Loucy (cell line): ENCODE data around the gene KIAA0753.

Source experiments
- H2AFZ ChIP-seq: fragments of 200-600 bp; sonication (generic); 2 replicates; pipeline ENCODE4 v1.6.0; 2016; ENCODE audit warnings: antibody characterized with exemption, mild to moderate bottlenecking, low read length, moderate library complexity
- H3F3A ChIP-seq: fragments of 200-600 bp; 2 replicates; pipeline ENCODE4 v1.6.0; 2016; ENCODE audit warnings: antibody characterized with exemption, low read depth, mild to moderate bottlenecking
- H3K27me3 ChIP-seq: fragments of 200-600 bp; sonication (generic); 2 replicates; pipeline ENCODE4 v1.6.1; 2014; ENCODE audit warnings: low read length, mild to moderate bottlenecking; ENCODE audit not compliant: insufficient read depth, poor library complexity, severe bottlenecking
- H3K36me3 ChIP-seq: fragments of 200-600 bp; sonication (generic); 2 replicates; pipeline ENCODE4 v1.6.1; 2016; ENCODE audit warnings: low read length; ENCODE audit not compliant: insufficient read depth
- H3K4me1 ChIP-seq: fragments of 200-600 bp; sonication (generic); 2 replicates; pipeline ENCODE4 v1.5.1; 2014; ENCODE audit warnings: low read length, mild to moderate bottlenecking; ENCODE audit not compliant: insufficient read depth, poor library complexity, severe bottlenecking
- H3K4me2 ChIP-seq: fragments of 200-600 bp; sonication (generic); 2 replicates; pipeline ENCODE4 v1.6.0; 2014; ENCODE audit warnings: antibody characterized with exemption, low read length, low read depth, mild to moderate bottlenecking; ENCODE audit not compliant: poor library complexity, severe bottlenecking
- H3K4me3 ChIP-seq: fragments of 200-600 bp; sonication (generic); 2 replicates; pipeline ENCODE4 v1.5.1; 2014; ENCODE audit warnings: low read length, mild to moderate bottlenecking, mixed read lengths; ENCODE audit not compliant: poor library complexity, severe bottlenecking
- H3K79me2 ChIP-seq: fragments of 200-600 bp; sonication (generic); 2 replicates; pipeline ENCODE4 v1.6.1; 2014; ENCODE audit warnings: low read length; ENCODE audit not compliant: insufficient read depth
- H3K9ac ChIP-seq: fragments of 200-600 bp; sonication (generic); 2 replicates; pipeline ENCODE4 v1.6.0; 2014; ENCODE audit warnings: mild to moderate bottlenecking, low read depth, low read length, moderate library complexity; ENCODE audit not compliant: poor library complexity, severe bottlenecking
- H3K9me2 ChIP-seq: fragments of 200-600 bp; sonication (generic); replicated peaks from 2 replicates; pipeline ENCODE4 v1.6.1; 2016; ENCODE audit warnings: low read depth, low read length, mixed read lengths
- H3K9me3 ChIP-seq: fragments of 200-600 bp; sonication (generic); 2 replicates; pipeline ENCODE4 v1.6.1; 2014; ENCODE audit warnings: mild to moderate bottlenecking, antibody characterized with exemption, low read length, low read depth; ENCODE audit not compliant: insufficient read depth
- H4K20me1 ChIP-seq: fragments of 200-600 bp; sonication (generic); 2 replicates; pipeline ENCODE4 v1.6.0; 2014; ENCODE audit warnings: antibody characterized with exemption, low read length, mild to moderate bottlenecking; ENCODE audit not compliant: insufficient read depth, poor library complexity, severe bottlenecking
- EZH2phosphoT487 ChIP-seq: fragments of 200-600 bp; IDR thresholded peaks from 2 replicates; pipeline ENCODE4 v1.6.1; 2018; ENCODE audit warnings: antibody characterized with exemption, mild to moderate bottlenecking, moderate library complexity, borderline replicate concordance
- TF ChIP-seq, protein P1 (sequence below): fragments of 200-600 bp; sonication (generic); conservative IDR thresholded peaks from 2 replicates; pipeline ENCODE4 v1.5.1; 2014; ENCODE audit warnings: mild to moderate bottlenecking, antibody characterized with exemption, low read length

KIAA0753 gene

GRCh38 chr17:6605142-6605541, 35.4 kb downstream of the KIAA0753 start:
- no peak for TF ChIP-seq EZH2phosphoT487
- TF ChIP-seq, protein P1, sequence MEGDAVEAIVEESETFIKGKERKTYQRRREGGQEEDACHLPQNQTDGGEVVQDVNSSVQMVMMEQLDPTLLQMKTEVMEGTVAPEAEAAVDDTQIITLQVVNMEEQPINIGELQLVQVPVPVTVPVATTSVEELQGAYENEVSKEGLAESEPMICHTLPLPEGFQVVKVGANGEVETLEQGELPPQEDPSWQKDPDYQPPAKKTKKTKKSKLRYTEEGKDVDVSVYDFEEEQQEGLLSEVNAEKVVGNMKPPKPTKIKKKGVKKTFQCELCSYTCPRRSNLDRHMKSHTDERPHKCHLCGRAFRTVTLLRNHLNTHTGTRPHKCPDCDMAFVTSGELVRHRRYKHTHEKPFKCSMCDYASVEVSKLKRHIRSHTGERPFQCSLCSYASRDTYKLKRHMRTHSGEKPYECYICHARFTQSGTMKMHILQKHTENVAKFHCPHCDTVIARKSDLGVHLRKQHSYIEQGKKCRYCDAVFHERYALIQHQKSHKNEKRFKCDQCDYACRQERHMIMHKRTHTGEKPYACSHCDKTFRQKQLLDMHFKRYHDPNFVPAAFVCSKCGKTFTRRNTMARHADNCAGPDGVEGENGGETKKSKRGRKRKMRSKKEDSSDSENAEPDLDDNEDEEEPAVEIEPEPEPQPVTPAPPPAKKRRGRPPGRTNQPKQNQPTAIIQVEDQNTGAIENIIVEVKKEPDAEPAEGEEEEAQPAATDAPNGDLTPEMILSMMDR: no peak
- no peak overlapping the region for H3K4me2 ChIP-seq
- H3K9me3 ChIP-seq: no peaks in the 10 kb centered on the region
- H3K9me2 ChIP-seq: no peaks in the 10 kb centered on the region
- no peak overlapping the region for H3K9ac ChIP-seq
- H2AFZ ChIP-seq: no peak overlapping the region
- no peak overlapping the region for H3K4me3 ChIP-seq
- H3F3A ChIP-seq: no peaks in the 10 kb centered on the region
- H3K4me1 ChIP-seq: no peaks in the 10 kb centered on the region
- H4K20me1 ChIP-seq: no peaks in the 10 kb centered on the region
- no peaks in the 10 kb centered on the region for H3K79me2 ChIP-seq
- H3K36me3 ChIP-seq: peaks cover 70% of the 10 kb centered on the region; the same call in 1 of the 2 replicates
- no peaks in the 10 kb centered on the region for H3K27me3 ChIP-seq

GRCh38 chr17:6603744-6604325, 36.7 kb downstream of the KIAA0753 start:
- no peaks in the 10 kb centered on the region for H4K20me1 ChIP-seq
- no peak overlapping the region for H3K9ac ChIP-seq
- no peaks in the 10 kb centered on the region for H3K79me2 ChIP-seq
- TF ChIP-seq, protein P1: no peak
- no peak for TF ChIP-seq EZH2phosphoT487
- H3K4me1 ChIP-seq: no peaks in the 10 kb centered on the region
- no peaks in the 10 kb centered on the region for H3K27me3 ChIP-seq
- H3K36me3 ChIP-seq: peaks cover 72% of the 10 kb centered on the region; the same call in 1 of the 2 replicates
- H3K9me3 ChIP-seq: no peaks in the 10 kb centered on the region
- H3K4me3 ChIP-seq: no peak overlapping the region
- H2AFZ ChIP-seq: no peak overlapping the region
- H3F3A ChIP-seq: no peaks in the 10 kb centered on the region
- H3K9me2 ChIP-seq: no peaks in the 10 kb centered on the region
- H3K4me2 ChIP-seq: no peak overlapping the region

GRCh38 chr17:6602141-6602540, 38.4 kb downstream of the KIAA0753 start:
- no peak overlapping the region for H3K9ac ChIP-seq
- H3F3A ChIP-seq: no peaks in the 10 kb centered on the region
- H3K4me1 ChIP-seq: no peaks in the 10 kb centered on the region
- H3K27me3 ChIP-seq: no peaks in the 10 kb centered on the region
- peaks cover 74% of the 10 kb centered on the region; the same call in 1 of the 2 replicates for H3K36me3 ChIP-seq
- H3K4me2 ChIP-seq: no peak overlapping the region
- H3K9me3 ChIP-seq: no peaks in the 10 kb centered on the region
- no peaks in the 10 kb centered on the region for H3K79me2 ChIP-seq
- H3K4me3 ChIP-seq: no peak overlapping the region
- H2AFZ ChIP-seq: no peak overlapping the region
- H3K9me2 ChIP-seq: no peaks in the 10 kb centered on the region
- H4K20me1 ChIP-seq: no peaks in the 10 kb centered on the region
- TF ChIP-seq EZH2phosphoT487: no peak
- TF ChIP-seq, protein P1: no peak
